Activated CD4-positive, alpha-beta T cell treated with anti-CD3 and anti-CD28 coated beads, Interleukin-2, Interleukin-6, amounts not matched to agents 100 ng/mL and 50 ng/mL, durations not matched to agents 16 hours and 8 hours (primary cell): ENCODE measurements around the gene EIPR1.
A peak's percentile ranks its signal among the peaks of the same experiment; 100 is the strongest.
"Not testable (repeated sequence)": the region's sequence is repeated elsewhere in the genome, so short reads cannot be mapped to it uniquely, and the experiment has no call there.

Experiments used
- DNase-seq: peaks from one replicate; pipeline ENCODE4 v3.0.0-alpha.2; 2020

EIPR1 gene

DNA sequence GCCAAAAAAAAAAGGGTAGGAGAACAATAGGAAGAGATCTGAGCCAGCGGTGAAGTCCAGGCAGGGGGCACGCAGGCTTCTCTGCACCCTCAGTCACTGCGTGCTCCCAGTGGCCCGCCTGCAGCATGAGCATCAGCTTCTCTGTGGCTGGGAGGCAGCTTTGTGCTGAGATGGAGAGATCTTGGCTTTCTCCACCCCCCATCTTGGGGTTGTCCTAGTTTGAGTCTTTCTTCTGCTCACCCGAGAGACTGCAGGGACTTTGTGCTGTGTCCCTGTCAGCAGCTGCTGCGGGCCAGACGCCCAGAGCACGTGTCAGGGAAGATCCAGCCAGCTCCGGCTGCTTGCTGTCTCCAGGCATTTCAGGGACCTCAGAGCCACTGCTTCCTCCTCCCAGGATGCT is 22.2 kb upstream of the EIPR1 start:
- DNase-seq: no peak

DNA sequence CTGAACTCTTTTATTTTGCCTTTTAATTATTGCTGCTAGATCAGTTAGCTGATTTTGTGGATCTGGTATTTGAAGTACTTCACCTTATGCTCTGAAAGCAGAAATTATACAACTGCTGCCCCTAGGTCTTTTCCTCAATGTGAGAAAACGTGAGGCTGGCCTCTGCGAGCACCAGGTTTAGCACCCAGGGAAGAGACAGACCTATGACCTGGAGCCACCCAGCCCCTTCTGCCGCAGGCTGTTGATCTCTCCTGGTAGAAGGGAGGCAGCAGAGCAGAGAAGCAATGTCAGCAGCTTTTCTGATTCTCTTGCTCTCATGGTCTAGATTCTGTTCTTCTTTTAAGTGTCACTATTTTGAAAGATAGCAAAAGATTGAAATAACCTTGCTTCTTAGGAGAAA is 21.8 kb upstream of the EIPR1 start:
- DNase-seq: no peak

DNA sequence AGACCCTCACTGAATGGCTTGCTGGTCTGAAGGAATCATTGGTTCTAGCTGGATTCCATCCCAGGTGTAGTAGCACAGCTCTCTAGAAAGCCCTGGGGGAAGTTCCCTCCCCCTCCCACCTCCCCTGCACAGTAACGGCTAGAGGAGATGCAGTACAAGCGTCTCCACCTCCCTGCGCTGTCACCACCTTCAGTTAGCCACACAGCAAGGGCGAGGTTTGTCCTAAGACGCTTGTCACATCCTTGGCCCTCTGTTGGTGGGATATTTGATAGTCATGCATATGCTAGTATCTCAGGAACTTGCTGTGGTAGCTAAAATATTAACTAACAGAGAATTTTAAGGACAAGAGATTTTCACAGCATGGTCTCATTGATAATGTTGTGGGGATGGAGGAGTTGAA is 21.2 kb upstream of the EIPR1 start:
- DNase-seq: no peak

DNA sequence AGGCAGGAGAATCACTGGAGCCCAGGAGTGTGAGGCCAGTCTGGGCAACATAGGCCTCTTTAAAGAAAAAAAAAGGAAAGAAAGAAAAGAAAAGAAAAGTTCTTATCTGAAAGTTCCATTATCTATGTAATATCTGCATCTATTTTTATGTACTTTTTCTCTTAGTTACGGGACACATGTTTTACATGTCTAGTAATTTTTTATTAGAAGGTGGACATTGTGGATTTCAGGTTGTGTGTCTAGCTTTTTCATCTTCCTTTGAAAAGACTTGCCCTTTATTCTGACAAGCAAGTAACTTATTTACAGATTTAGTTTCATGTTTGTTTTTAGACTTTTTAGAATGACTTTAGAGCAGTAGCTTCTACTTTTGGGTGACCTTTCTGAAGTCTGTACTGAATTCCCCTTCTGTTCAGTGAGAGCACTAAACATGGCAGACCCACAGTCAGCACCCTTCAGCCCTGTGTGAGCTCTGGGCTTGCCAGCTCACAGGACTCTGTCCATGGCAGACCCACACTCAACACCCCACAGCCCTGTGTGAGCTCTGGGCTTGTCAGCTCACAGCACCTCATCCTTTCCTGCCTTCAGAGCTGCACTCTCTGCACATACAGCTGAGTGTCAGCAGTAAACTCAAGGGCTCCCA is 19.4 kb upstream of the EIPR1 start:
- DNase-seq: no peak

DNA sequence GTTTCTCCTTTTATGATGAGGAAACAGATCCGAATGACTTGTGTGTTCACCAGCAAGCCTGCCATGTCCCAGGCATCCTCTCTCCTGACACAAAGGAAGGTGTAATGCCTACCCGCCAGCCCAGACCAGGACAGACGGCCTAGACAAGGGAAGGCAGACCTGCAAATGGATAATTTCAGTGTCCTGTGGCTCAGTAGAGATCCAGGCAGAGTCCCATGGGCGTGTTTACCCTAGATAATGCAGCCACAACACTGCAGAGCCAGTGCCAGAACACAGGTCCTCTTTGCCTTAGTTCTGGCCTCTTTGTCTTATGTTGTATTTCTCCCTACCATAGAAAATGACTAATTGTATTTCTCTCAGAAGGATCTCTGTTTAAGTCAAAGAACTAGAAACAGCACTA is 14.6 kb upstream of the EIPR1 start:
- no peak for DNase-seq

DNA sequence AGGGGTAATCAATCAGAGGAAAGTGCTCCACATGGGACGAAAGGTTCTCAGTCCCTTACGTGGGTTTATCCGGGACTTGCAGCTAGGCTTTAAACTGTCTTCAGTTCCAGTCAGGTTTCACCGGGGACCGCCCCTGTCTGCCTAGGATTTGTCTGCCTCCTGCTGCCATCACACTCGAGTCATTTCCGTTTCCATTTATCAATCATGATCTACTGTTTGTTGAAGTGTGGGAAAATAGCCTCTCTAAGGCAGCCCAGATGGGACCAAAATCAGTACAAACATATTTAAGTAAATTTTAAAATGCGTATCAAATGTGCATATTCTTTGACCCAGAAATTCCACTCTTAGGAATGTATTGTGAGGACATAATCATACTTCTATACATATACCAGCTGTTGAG is 12.4 kb upstream of the EIPR1 start:
- DNase-seq: no peak

DNA sequence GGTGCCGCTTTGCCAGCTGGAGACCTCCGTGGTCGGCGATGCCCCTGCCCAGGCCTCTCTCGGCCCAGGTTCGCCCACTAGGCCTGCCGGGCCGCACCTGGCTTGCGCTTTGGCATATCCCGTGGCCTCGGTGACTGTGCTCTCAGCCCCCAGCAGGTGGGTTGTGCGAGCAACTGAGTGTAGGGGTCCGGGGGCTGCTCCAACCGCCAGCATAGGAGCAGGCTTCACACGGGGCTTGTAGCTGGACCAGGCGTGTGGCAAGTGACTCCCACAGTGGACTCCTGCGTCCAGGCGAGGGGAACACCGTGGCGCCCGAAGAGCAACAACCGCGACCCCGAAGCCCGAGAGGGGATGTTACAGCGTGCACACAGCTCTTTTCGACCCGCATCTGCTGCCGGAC is 11.6 kb upstream of the EIPR1 start:
- no peak for DNase-seq

GRCh38 chr2:3388412-3388738 is 10.8 kb upstream of the EIPR1 start:
- DNase-seq: no peak

- no peak for DNase-seq
Measured at GRCh38 chr2:3387644-3388411, 10.2 kb upstream of the EIPR1 start.

- DNase-seq: no peak
Measured at GRCh38 chr2:3387011-3387410, 9.4 kb upstream of the EIPR1 start.

DNA sequence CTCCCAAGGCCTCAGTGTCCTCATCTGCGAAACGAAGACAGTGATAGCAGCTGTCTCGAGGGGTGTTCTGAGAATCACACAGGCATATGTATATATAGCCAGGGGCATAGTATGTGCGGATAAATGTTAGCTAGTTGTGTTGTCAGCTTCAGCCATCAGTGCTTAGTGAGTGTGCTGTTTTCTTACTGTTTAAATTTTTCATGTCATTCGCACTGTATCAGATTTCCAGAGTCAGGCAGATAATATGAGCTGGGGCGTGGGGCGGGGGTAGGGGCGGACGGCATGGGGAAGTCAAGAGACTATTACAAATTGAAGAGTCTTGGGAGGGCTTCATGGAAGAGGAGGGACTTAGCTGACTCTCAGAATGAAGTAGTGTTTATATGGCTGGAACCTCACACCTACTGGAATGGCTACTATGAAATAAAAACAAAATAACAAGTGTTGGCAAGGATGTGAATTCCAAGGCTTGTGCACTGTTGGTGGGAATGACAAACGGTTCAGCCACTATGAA is 8.9 kb upstream of the EIPR1 start:
- no peak for DNase-seq

GRCh38 chr2:3379647-3380534 is 2.3 kb upstream of the EIPR1 start, which contains the start of gene TRAPPC12:
Gene TRAPPC12 (plus strand): TSS chr2:3379694. CDS start chr2:3387624, 7,930 bp downstream.
- peak; percentile 96 for DNase-seq

DNA sequence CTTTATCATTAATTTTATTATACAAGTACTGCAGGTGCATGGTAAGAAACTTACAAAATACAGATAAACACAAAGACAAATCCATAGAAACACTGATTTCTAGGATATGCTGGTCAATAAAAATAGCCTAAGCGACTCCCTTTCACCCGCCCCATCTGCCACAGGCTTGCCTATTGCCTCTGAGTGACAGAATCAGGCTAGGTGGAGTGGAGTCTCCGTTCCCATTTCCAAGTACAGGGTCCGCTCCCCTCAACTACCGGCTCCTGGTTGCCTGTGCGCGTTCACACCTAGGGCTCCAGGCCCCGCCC is 1.7 kb upstream of the EIPR1 start:
- DNase-seq: no peak

- DNase-seq: peak; percentile 60
Measured at GRCh38 chr2:3377279-3377611, 373 bp downstream of the EIPR1 start.

GRCh38 chr2:3376821-3377220 is 797 bp downstream of the EIPR1 start:
- no peak for DNase-seq

- not testable (repeated sequence) for DNase-seq
Measured at GRCh38 chr2:3369340-3370181, 8.1 kb downstream of the EIPR1 start.

- DNase-seq: no peak
Measured at GRCh38 chr2:3368261-3368722, 9.3 kb downstream of the EIPR1 start.

- DNase-seq: no peak
Measured at GRCh38 chr2:3365219-3365618, 12.4 kb downstream of the EIPR1 start.

DNA sequence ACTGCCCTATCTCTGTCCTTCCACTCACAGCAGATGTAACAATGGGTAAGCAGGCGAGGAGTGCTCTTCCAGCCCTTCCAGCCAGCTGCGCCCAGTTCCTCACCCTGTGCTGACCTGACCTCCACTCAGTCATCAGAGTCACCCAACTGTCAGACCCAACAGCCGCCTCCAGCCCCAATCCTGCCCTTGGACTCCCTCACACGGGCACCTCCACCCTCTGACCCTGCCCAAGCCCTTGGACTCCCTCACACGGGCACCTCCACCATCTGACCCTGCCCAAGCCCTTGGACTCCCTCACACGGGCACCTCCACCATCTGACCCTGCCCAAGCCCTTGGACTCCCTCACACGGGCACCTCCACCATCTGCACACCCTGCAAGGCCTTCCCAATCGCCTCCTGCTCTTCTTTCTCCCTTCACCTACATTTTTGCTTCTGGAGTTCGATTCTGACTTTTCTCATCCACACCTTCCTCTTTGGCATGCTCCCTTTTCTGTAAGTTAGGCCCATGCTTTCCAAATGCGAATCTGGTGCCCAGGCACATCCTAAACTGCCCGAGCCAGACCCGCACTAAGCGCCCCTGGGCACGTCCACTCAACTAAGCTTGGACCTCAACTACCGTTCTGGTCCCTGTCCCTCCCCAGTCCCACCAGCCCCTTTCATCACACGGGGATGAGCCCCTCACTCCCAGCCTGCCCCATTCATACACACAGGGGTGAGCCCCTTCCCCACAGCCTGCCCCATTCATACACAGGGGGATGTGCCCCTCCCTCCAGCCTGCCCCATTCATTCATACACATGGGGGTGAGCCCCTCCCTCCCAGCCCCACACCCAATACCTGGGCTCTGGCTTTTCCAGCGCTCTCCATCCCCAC is 15.9 kb downstream of the EIPR1 start:
- DNase-seq: no peak

- DNase-seq: no peak
Measured at GRCh38 chr2:3357926-3358325, 19.7 kb downstream of the EIPR1 start.

GRCh38 chr2:3357446-3357845 is 20.2 kb downstream of the EIPR1 start:
- not testable (repeated sequence) for DNase-seq

DNA sequence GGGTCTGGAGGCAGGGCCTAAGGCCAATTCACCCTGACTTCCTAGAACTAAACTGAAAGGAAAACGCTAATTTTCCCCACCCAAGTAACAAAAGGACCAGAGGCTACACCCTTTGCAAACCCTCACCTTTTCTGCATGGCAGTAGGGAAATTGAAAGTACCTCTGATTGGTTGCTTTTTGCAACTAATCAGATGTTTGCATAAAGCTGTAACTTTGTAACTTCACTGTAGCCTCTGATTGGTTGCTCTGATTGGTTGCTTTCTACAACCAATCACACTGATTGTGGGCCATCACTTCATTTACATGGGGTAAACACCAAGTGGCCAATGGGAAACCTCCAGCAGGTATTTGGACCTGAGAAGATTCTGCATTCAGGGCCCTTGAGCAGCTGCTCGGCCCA is 20.8 kb downstream of the EIPR1 start:
- DNase-seq: no peak
